Sigmoid colon (tissue), 4 donors: Measurements from ENCODE around the gene TRPM3.

Experiments
- POLR2AphosphoS5 ChIP-seq, 4 donors: sonication (generic); formaldehyde crosslinking; IDR thresholded peaks; one replicate each; pipeline ENCODE4 v1.6.1; 2017; ENCODE audit warnings: antibody characterized with exemption in 4 of 4
- TF ChIP-seq, protein P1 (sequence below), 4 experiments: fragments of 450-650 bp in 3 of 4; fragments of 200-600 bp in 1 of 4; IDR thresholded peaks; one replicate each; pipeline ENCODE4 v1.5.1; 2016 to 2019; ENCODE audit warnings: antibody characterized with exemption in 4 of 4, mild to moderate bottlenecking in 3 of 4, moderate library complexity in 2 of 4

DNA sequence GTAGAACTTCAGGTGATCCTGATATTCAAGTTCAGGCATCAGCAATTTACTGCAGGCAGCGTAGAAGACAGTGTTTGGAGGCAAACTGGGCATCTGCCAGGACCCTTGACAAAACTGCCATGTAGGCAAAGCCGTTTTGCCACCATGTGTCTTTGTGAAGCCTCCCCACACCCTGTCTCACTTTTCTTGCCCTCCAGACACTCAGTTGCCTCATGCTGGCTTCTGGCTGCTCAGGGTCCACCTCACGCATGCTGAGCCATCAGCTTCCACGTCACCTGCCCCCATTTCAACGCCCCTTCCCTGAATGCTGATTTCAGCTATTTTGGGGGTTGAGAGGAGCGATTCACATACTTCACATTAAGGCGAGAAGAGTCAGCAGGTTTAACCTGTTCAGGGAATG lies 541.7 kb downstream of the TRPM3 start:
- no peak for TF ChIP-seq POLR2AphosphoS5 (IDR thresholded peaks at IDR 0.05)
- TF ChIP-seq, protein P1, sequence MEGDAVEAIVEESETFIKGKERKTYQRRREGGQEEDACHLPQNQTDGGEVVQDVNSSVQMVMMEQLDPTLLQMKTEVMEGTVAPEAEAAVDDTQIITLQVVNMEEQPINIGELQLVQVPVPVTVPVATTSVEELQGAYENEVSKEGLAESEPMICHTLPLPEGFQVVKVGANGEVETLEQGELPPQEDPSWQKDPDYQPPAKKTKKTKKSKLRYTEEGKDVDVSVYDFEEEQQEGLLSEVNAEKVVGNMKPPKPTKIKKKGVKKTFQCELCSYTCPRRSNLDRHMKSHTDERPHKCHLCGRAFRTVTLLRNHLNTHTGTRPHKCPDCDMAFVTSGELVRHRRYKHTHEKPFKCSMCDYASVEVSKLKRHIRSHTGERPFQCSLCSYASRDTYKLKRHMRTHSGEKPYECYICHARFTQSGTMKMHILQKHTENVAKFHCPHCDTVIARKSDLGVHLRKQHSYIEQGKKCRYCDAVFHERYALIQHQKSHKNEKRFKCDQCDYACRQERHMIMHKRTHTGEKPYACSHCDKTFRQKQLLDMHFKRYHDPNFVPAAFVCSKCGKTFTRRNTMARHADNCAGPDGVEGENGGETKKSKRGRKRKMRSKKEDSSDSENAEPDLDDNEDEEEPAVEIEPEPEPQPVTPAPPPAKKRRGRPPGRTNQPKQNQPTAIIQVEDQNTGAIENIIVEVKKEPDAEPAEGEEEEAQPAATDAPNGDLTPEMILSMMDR (IDR thresholded peaks at IDR 0.05): no peak
